ENCODE results near the gene HSPA12B.

HSPA12B gene

GRCh38 chr20:3732327-3733118, at the start of gene HSPA12B:
HSPA12B (plus strand) TSS chr20:3732685; CDS start chr20:3738675, 5,990 bp downstream.
- DNase-seq (ENCODE audit: low read depth) = no peak
- TF ChIP-seq MAX (IDR thresholded peaks at IDR 0.05; ENCODE audit: low read depth, low read length) (no peak), POLR2A (IDR thresholded peaks at IDR 0.05; ENCODE audit: extremely low read depth, insufficient read length) (no peak), MYC (IDR thresholded peaks at IDR 0.05; ENCODE audit: low read depth, low read length) (no peak), CTCF (IDR thresholded peaks at IDR 0.05; ENCODE audit: low read depth, low read length) (no peak)
- no peak within 1 kb of the TSS for H3K4me3 ChIP-seq (ENCODE audit: low read depth, low read length)

- DNase-seq (ENCODE audit: low read depth) = no peak
- H3K4me3 ChIP-seq (ENCODE audit: low read depth, low read length) = no peak overlapping the region
- TF ChIP-seq MYC (IDR thresholded peaks at IDR 0.05; ENCODE audit: low read depth, low read length) (no peak), MAX (IDR thresholded peaks at IDR 0.05; ENCODE audit: low read depth, low read length) (no peak), CTCF (IDR thresholded peaks at IDR 0.05; ENCODE audit: low read depth, low read length) (no peak), POLR2A (IDR thresholded peaks at IDR 0.05; ENCODE audit: extremely low read depth, insufficient read length) (no peak)
Observed at GRCh38 chr20:3685341-3685740, 47.1 kb upstream of the HSPA12B start.

GRCh38 chr20:3686421-3686820, 46.1 kb upstream of the HSPA12B start:
- no peak overlapping the region for H3K4me3 ChIP-seq (ENCODE audit: low read depth, low read length)
- no peak for TF ChIP-seq MYC (IDR thresholded peaks at IDR 0.05; ENCODE audit: low read depth, low read length)
- no peak for TF ChIP-seq CTCF (IDR thresholded peaks at IDR 0.05; ENCODE audit: low read depth, low read length)
- TF ChIP-seq POLR2A (IDR thresholded peaks at IDR 0.05; ENCODE audit: extremely low read depth, insufficient read length) = no peak
- TF ChIP-seq MAX (IDR thresholded peaks at IDR 0.05; ENCODE audit: low read depth, low read length) = no peak
- no peak for DNase-seq (ENCODE audit: low read depth)

GRCh38 chr20:3686867-3687321, 45.6 kb upstream of the HSPA12B start:
- TF ChIP-seq MYC (IDR thresholded peaks at IDR 0.05; ENCODE audit: low read depth, low read length) (no peak), POLR2A (IDR thresholded peaks at IDR 0.05; ENCODE audit: extremely low read depth, insufficient read length) (no peak), CTCF (IDR thresholded peaks at IDR 0.05; ENCODE audit: low read depth, low read length) (no peak), MAX (IDR thresholded peaks at IDR 0.05; ENCODE audit: low read depth, low read length) (no peak)
- DNase-seq (ENCODE audit: low read depth) = no peak
- no peak overlapping the region for H3K4me3 ChIP-seq (ENCODE audit: low read depth, low read length)

GRCh38 chr20:3687655-3688054, 44.8 kb upstream of the HSPA12B start:
- DNase-seq (ENCODE audit: low read depth) = peak; percentile 40
- TF ChIP-seq MAX (IDR thresholded peaks at IDR 0.05; ENCODE audit: low read depth, low read length) (peak; percentile 59; the same call in 1 of the 2 replicates), MYC (IDR thresholded peaks at IDR 0.05; ENCODE audit: low read depth, low read length) (no peak)
- no peak overlapping the region for H3K4me3 ChIP-seq (ENCODE audit: low read depth, low read length)

GRCh38 chr20:3689978-3690377, 42.5 kb upstream of the HSPA12B start:
- TF ChIP-seq MYC (IDR thresholded peaks at IDR 0.05; ENCODE audit: low read depth, low read length) (no peak), POLR2A (IDR thresholded peaks at IDR 0.05; ENCODE audit: extremely low read depth, insufficient read length) (no peak), CTCF (IDR thresholded peaks at IDR 0.05; ENCODE audit: low read depth, low read length) (no peak), MAX (IDR thresholded peaks at IDR 0.05; ENCODE audit: low read depth, low read length) (no peak)
- no peak for DNase-seq (ENCODE audit: low read depth)
- no peak overlapping the region for H3K4me3 ChIP-seq (ENCODE audit: low read depth, low read length)

Measured in NB4 (cell line).